Measurements from ENCODE around the gene NT5C3A.
A peak's percentile ranks its signal among the peaks of the same experiment; 100 is the strongest.
"Not testable (repeated sequence)": the region's sequence is repeated elsewhere in the genome, so short reads cannot be mapped to it uniquely, and the experiment has no call there.

Gene NT5C3A

GRCh38 chr7:33039903-33040292, 22.7 kb downstream of the NT5C3A start:
- DNase-seq: no peak

GRCh38 chr7:33039257-33039902, 23.2 kb downstream of the NT5C3A start:
- DNase-seq: no peak

- DNase-seq: no peak
These were observed 23.9 kb downstream of the NT5C3A start for GRCh38 chr7:33038639-33039038.

GRCh38 chr7:33035776-33036175, 26.8 kb downstream of the NT5C3A start:
- no peak for DNase-seq

GRCh38 chr7:33024189-33024757, 38.3 kb downstream of the NT5C3A start:
- DNase-seq: no peak

GRCh38 chr7:33012364-33012763, 50.2 kb downstream of the NT5C3A start:
- no peak for DNase-seq

GRCh38 chr7:33009734-33010133, 52.8 kb downstream of the NT5C3A start:
- DNase-seq: no peak

GRCh38 chr7:33005690-33006089, 56.9 kb downstream of the NT5C3A start:
- not testable (repeated sequence) for DNase-seq

- not testable (repeated sequence) for DNase-seq
These were observed 57.4 kb downstream of the NT5C3A start for GRCh38 chr7:33005193-33005592.

- not testable (repeated sequence) for DNase-seq
These were observed 58.4 kb downstream of the NT5C3A start for GRCh38 chr7:33004104-33004616.

- DNase-seq: not testable (repeated sequence)
These were observed 59.5 kb downstream of the NT5C3A start for GRCh38 chr7:33003111-33003510.

GRCh38 chr7:32999380-32999779, 63.2 kb downstream of the NT5C3A start:
- not testable (repeated sequence) for DNase-seq

GRCh38 chr7:32998361-32999171, 64.0 kb downstream of the NT5C3A start:
- peak; percentile 53 for DNase-seq

GRCh38 chr7:32997956-32998355, 64.6 kb downstream of the NT5C3A start:
- DNase-seq: not testable (repeated sequence)

GRCh38 chr7:32992750-32993149, 69.8 kb downstream of the NT5C3A start:
- DNase-seq: not testable (repeated sequence)

- not testable (repeated sequence) for DNase-seq
These were observed 70.4 kb downstream of the NT5C3A start for GRCh38 chr7:32991975-32992700.

- not testable (repeated sequence) for DNase-seq
These were observed 71.4 kb downstream of the NT5C3A start for GRCh38 chr7:32991068-32991585.

GRCh38 chr7:32988148-32988547, 74.4 kb downstream of the NT5C3A start:
- DNase-seq: not testable (repeated sequence)

- DNase-seq: not testable (repeated sequence)
These were observed 82.7 kb downstream of the NT5C3A start for GRCh38 chr7:32979902-32980301.

GRCh38 chr7:32979246-32979645, 83.3 kb downstream of the NT5C3A start:
- not testable (repeated sequence) for DNase-seq

- not testable (repeated sequence) for DNase-seq
These were observed 85.4 kb downstream of the NT5C3A start for GRCh38 chr7:32977159-32977558.

- DNase-seq: not testable (repeated sequence)
These were observed 90.6 kb downstream of the NT5C3A start for GRCh38 chr7:32971967-32972366.

GRCh38 chr7:32967268-32967582, 95.4 kb downstream of the NT5C3A start:
- DNase-seq: not testable (repeated sequence)
